T-helper 2 cell treated with Interferon-gamma antibody and Interleukin-4, amounts not matched to agents 100 ng/mL and 5 ng/mL, for 36 hours (primary cell): ENCODE results near the gene ERC2. TPM values are rescaled to one million over a fixed set of nuclear protein-coding genes. Genes with fewer than 3 reads are reported as not detected.

Experiments used
- intact Hi-C: fragments of 100-400 bp; cut with micrococcal nuclease; formaldehyde crosslinking; loops from one replicate; pipeline ENCODE4 v1.15.1; 2023
- total RNA-seq: library from RNA; stranded (reverse); gene quantifications from 2 replicates; pipeline ENCODE4 v1.2.3, GENCODE V29; 2022

The ERC2 gene
- total RNA-seq, 1 donor from 2014 or later: 0.20 TPM

GRCh38 chr3:55654123-55654760 lies 814.0 kb downstream of the ERC2 start:
- intact Hi-C loops: no loop called here

GRCh38 chr3:55651011-55651410 lies 817.3 kb downstream of the ERC2 start:
- intact Hi-C loops: no loop called here

DNA sequence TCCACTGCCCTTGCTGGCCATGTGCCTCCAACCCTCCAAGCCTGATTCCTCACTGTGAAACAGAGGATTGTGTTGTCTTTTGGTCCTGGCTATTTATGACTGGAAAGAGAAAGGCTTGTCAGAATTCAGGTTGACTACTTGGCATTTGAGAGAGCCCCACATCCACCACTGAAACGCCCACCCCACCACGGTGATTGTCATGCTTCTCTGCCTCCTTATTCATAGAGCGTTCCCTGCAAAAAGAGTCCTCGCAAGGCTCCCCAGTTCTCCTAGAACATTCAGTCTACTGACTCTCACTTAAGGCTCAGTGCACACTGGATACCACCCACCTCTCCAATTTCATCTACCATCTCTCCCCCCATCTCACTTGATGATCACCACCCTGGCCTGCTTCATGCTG lies 818.3 kb downstream of the ERC2 start:
- intact Hi-C loops: no loop called here

DNA sequence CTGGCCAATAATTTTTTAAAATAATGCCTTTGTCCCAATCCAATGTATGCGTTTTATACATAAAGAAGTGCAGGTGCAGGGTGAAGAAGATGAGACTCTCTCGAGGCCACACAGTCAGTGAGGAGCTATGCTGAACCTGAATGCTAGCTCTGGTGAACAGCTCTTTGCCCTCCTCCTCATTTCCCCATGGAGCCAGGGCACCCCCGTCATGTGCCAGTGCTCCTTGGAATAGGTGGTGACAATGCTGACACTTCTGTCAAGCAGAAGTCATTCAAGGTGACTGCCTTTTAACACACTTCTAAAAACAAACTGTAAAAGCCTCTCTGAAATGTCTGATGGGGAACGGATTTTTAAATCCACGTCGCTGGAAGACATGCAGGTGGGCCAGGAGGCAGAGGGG lies 818.7 kb downstream of the ERC2 start:
- intact Hi-C loops: no loop called here

GRCh38 chr3:55648591-55649318 lies 819.5 kb downstream of the ERC2 start:
- intact Hi-C loops: no loop called here

DNA sequence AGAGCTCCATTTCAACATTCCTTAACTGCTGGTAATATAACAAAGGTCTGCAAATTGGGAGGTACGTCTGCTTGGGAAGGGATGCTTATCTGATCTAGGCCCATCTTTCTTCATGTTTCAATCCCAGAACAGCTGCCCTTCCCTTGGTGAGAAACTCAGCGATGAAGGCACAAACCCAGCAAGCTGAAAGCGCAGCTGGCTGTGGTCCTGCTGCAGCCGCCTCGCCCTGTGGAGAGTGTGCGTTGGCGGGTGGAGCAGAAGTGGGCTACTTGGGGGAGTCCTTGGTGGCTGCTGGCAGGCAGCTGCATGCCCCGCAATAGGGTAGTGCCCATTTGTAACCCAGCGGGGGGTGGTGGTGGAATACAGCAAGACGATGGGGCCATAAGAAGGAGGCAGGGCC lies 820.6 kb downstream of the ERC2 start:
- intact Hi-C loops: no loop called here

GRCh38 chr3:55647063-55647462 lies 821.2 kb downstream of the ERC2 start:
- intact Hi-C loops: no loop called here

DNA sequence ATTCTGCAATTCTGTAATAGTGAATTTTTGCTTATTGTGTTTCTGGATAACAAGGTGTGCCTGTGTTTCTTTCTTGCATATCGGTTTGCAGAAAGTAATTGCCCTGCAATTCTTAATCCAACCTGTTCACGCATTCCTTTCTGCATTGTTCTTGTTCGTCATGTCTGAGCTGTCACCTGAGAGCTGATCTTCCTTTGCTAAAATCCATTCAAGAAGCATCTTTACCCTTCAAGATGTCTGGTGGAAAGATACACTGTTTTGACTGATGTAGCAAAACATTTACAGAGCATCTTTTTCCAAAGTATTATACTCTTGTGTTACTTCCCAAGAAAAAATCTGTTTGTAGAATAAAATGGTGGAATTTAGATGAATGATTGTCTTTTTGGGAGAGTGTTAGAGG lies 822.1 kb downstream of the ERC2 start:
- intact Hi-C loops: no loop called here

DNA sequence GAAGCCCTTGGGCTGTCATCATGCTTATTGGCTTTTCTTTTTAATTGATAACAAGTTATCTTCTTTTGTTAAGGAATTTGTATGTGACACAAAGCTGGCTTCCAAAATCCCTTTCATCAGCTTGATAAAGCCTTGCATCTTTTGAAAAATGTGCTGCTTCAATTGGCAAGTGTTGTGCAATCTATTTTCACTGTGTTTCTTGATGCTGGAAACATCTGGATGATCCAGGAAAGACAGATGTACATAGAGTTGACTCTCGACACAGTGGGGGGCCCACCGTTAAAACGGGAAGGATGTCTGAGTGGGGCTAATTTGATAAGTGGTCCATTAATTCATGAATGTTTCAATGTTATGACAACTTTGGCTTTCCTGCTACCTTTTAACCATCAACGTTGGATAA lies 822.8 kb downstream of the ERC2 start:
- intact Hi-C loops: no loop called here

DNA sequence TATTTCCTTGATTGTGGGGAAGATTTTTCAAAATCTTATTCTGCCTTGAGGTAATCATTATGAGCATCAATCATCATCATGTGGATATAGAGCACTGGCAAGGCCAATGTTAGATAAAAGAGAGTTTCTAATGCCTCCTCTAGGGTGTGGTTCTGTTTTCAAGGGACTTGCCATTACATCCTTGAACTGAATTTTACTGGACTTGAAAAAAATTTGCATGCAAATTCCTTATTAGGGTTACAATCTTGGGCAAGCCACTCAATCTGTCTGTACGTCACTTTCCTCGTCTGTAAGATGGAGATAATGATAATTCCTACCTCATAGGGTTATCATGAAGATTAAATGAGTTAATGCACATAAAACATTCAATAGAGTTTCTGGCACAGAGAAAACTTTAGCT lies 825.0 kb downstream of the ERC2 start:
- intact Hi-C loops: no loop called here

- intact Hi-C loops: no loop called here
Observed at GRCh38 chr3:55641964-55642363, 826.3 kb downstream of the ERC2 start.

DNA sequence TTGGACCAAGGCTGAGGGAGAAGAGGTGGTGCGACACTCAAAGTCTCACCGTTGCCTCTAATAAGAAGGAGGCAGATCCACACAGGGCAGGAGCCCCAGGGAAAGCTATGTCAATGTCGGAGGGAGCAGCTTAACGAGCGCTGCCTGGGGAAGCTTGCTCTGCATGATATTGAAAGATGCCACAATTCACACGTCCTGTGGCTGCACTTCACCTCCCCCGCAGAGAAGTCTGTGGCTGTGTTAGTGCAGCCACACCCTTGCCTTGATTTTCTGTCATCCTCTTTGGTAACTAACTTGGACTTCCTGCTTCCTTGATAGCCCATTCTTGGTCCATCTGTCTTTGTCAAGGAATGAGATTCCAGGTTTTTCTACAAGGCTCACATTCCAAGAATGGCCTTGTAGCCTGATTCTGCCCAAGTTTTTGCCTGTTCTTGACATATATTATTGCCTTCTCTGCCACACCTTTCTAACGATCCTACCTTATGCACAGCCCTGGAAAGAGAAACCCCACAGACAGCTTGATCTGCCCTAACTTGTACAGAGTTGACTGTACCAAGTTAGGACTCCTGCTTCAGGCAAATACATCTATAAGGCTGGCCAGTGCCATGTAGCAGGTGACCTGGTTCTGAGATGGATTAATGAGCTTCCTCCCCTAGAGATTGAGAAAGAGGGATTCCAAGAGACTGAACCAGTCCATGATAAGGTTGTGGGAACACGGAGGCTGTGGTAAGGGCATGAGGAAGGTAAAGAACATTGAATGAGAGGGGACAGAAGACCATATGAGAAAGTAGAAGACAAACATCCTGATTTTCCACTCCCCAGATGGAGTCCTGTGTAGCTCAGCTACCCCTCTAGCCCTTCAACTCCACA lies 828.1 kb downstream of the ERC2 start:
- intact Hi-C loops: no loop called here

GRCh38 chr3:55639143-55639542 lies 829.1 kb downstream of the ERC2 start:
- intact Hi-C loops: no loop called here

DNA sequence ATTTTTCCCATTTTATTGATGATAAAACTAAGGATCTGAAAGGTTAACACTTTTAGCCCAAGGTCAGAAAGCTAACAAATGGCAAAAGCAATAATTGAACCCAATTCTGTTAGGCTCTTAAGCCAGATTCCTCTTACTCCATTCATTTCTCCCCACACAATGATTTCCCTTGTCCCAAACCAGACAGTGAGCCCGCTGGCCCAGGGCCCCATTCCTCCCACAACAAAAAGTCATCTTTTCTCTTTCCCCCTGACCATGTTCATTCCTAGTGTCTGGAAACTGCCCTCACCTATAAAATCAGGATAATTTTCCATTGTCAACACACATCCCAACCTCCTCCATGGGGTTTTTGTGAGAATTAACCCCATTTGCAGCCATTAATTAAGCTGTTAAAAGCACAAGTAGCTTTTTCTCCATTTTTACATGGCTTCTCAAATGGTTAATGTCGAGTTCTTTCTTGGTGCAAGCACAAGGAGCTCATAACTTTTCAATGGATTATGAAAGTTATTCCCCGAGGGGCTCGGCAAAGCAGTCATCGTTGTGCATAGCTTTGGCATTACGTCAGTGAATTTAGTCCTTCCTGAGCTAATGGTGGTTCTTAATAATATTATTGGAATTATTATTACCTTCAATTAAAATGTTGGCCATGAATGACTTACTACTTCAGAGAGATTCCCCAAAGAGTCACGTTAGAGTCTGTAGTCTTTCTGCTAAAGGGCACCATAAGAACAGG lies 830.2 kb downstream of the ERC2 start:
- intact Hi-C loops: no loop called here

- intact Hi-C loops: no loop called here
Observed at GRCh38 chr3:55636300-55637195, 831.7 kb downstream of the ERC2 start.

GRCh38 chr3:55634345-55634744 lies 833.9 kb downstream of the ERC2 start:
- intact Hi-C loops: no loop called here

GRCh38 chr3:55633333-55633732 lies 834.9 kb downstream of the ERC2 start:
- intact Hi-C loops: no loop called here

- intact Hi-C loops: no loop called here
Observed at GRCh38 chr3:55631766-55632331, 836.4 kb downstream of the ERC2 start.

- intact Hi-C loops: no loop called here
Observed at GRCh38 chr3:55630921-55631299, 837.4 kb downstream of the ERC2 start.

- intact Hi-C loops: no loop called here
Observed at GRCh38 chr3:55630280-55630920, 837.9 kb downstream of the ERC2 start.
